NCI-H226 (cell line): ENCODE results near the gene GRID1.
"Not testable (repeated sequence)": the region's sequence is repeated elsewhere in the genome, so short reads cannot be mapped to it uniquely, and the experiment has no call there.

Experiments used
- DNase-seq: peaks from one replicate; pipeline ENCODE4 v3.0.0-alpha.2; 2015

The GRID1 gene

GRCh38 chr10:86187499-86188239, 178.9 kb downstream of the GRID1 start:
- DNase-seq = no peak

- no peak for DNase-seq
Measured at GRCh38 chr10:86186633-86187032, 180.0 kb downstream of the GRID1 start.

- no peak for DNase-seq
Measured at GRCh38 chr10:86182595-86182994, 184.0 kb downstream of the GRID1 start.

- no peak for DNase-seq
Measured at GRCh38 chr10:86182150-86182549, 184.4 kb downstream of the GRID1 start.

- no peak for DNase-seq
Measured at GRCh38 chr10:86180861-86181260, 185.7 kb downstream of the GRID1 start.

GRCh38 chr10:86179961-86180360, 186.6 kb downstream of the GRID1 start:
- no peak for DNase-seq

- no peak for DNase-seq
Measured at GRCh38 chr10:86179153-86179524, 187.5 kb downstream of the GRID1 start.

- no peak for DNase-seq
Measured at GRCh38 chr10:86178401-86179152, 188.0 kb downstream of the GRID1 start.

GRCh38 chr10:86177537-86178155, 188.9 kb downstream of the GRID1 start:
- no peak for DNase-seq

- no peak for DNase-seq
Measured at GRCh38 chr10:86176850-86177536, 189.6 kb downstream of the GRID1 start.

- not testable (repeated sequence) for DNase-seq
Measured at GRCh38 chr10:86175476-86175875, 191.1 kb downstream of the GRID1 start.

GRCh38 chr10:86172301-86172700, 194.3 kb downstream of the GRID1 start:
- DNase-seq = no peak

GRCh38 chr10:86170255-86171108, 196.1 kb downstream of the GRID1 start:
- DNase-seq = no peak

- no peak for DNase-seq
Measured at GRCh38 chr10:86169506-86170254, 196.9 kb downstream of the GRID1 start.

- DNase-seq = no peak
Measured at GRCh38 chr10:86169066-86169465, 197.5 kb downstream of the GRID1 start.

- DNase-seq = no peak
Measured at GRCh38 chr10:86168256-86168655, 198.3 kb downstream of the GRID1 start.

GRCh38 chr10:86167762-86168128, 198.8 kb downstream of the GRID1 start:
- no peak for DNase-seq

- DNase-seq = no peak
Measured at GRCh38 chr10:86167121-86167761, 199.4 kb downstream of the GRID1 start.

GRCh38 chr10:86165666-86166065, 200.9 kb downstream of the GRID1 start:
- DNase-seq = no peak

GRCh38 chr10:86164960-86165630, 201.5 kb downstream of the GRID1 start:
- no peak for DNase-seq
